GM12875 (cell line): ENCODE measurements around the gene TTC21A.

Source experiments
- H3K4me3 ChIP-seq: one replicate; pipeline ENCODE4 v1.5.1; 2011; ENCODE audit warnings: low read depth, low read length, control low read depth
- CTCF ChIP-seq: IDR thresholded peaks from 2 replicates; pipeline ENCODE4 v1.5.1; 2011; ENCODE audit warnings: low read depth, mild to moderate bottlenecking, control low read depth, inconsistent platforms, low read length, moderate library complexity, borderline replicate concordance; ENCODE audit not compliant: insufficient read depth

TTC21A gene

GRCh38 chr3:39136533-39137434 lies 29.3 kb downstream of the TTC21A start:
- TF ChIP-seq CTCF: no peak
- H3K4me3 ChIP-seq: no peak overlapping the region

GRCh38 chr3:39137435-39137936 lies 30.0 kb downstream of the TTC21A start:
- H3K4me3 ChIP-seq: no peak overlapping the region
- TF ChIP-seq CTCF: no peak

- TF ChIP-seq CTCF: no peak
- H3K4me3 ChIP-seq: no peak overlapping the region
Observed at GRCh38 chr3:39137991-39138803, 30.7 kb downstream of the TTC21A start.

- no peak for TF ChIP-seq CTCF
- no peak overlapping the region for H3K4me3 ChIP-seq
Observed at GRCh38 chr3:39138804-39139415, 31.4 kb downstream of the TTC21A start.

- no peak for TF ChIP-seq CTCF
- no peak overlapping the region for H3K4me3 ChIP-seq
Observed at GRCh38 chr3:39139442-39139841, 32.0 kb downstream of the TTC21A start.

GRCh38 chr3:39140341-39140971 lies 33.0 kb downstream of the TTC21A start:
- H3K4me3 ChIP-seq: no peak overlapping the region
- TF ChIP-seq CTCF: no peak
